H1 (cell line): ENCODE data around the gene GMPR. TPM values are rescaled to one million over a fixed set of nuclear protein-coding genes. Genes with fewer than 3 reads are reported as not detected.

Source experiments
- ASH2L ChIP-seq: fragments of 200-600, 300-600 bp; sonication (generic); IDR thresholded peaks from one replicate; pipeline ENCODE4 v1.7.1; 2017; ENCODE audit warnings: low read length
- CBX8 ChIP-seq: fragments of 300-800, 300-1000 bp; sonication (generic); IDR thresholded peaks from 2 replicates; pipeline ENCODE4 v1.7.1; 2016; ENCODE audit warnings: low read depth, low read length, borderline replicate concordance
- EGR1 ChIP-seq: IDR thresholded peaks from 2 replicates; pipeline ENCODE4 v1.6.1; 2011; ENCODE audit warnings: low read depth, low read length, borderline replicate concordance
- SRF ChIP-seq: IDR thresholded peaks from 2 replicates; pipeline ENCODE4 v1.6.1; 2011; ENCODE audit warnings: mild to moderate bottlenecking, low read depth, low read length, moderate library complexity
- polyA plus RNA-seq, 7 experiments: library from polyadenylated mRNA; depleted of rRNA in 3 of 7; stranded (reverse) in 5 of 7; unstranded in 2 of 7; fragments of >200 nt in 5 of 7; fragments of 200-250 nt in 2 of 7; gene quantifications; 1 replicate in 5 of 7; 2 replicates in 1 of 7; 4 replicates in 1 of 7; pipeline versions ENCODE4 v1.2.1 to v1.2.3, GENCODE V29; 2011 to 2013; ENCODE audit warnings: missing spikeins in 2 of 7, mixed read lengths in 2 of 7
- total RNA-seq: library from RNA; stranded (reverse); fragmentation: NEBNext Ultra II Directional; extraction: Animal tissue kit (Norgen Biotek cat#: 25700); gene quantifications from 2 replicates; pipeline ENCODE4 v1.2.1, GENCODE V29; 2021

The GMPR gene
- total and polyA plus RNA-seq, 2 of the 8 experiments (the other 6 are each of a cell fraction or from before 2014, with no cell fraction given) = 0.99 to 1.2 TPM

GRCh38 chr6:16318538-16318937, 80.2 kb downstream of the GMPR start (continued):
- TF ChIP-seq CBX8 (no peak), ASH2L (no peak), EGR1 (no peak), SRF (no peak)
